SK-N-SH (cell line): ENCODE measurements around the gene DACH1.

Experiments used
- CTCF ChIP-seq: fragments of 200-600 bp; sonication (generic); IDR thresholded peaks from 2 replicates; pipeline ENCODE4 v1.6.1; 2017; ENCODE audit warnings: antibody characterized with exemption, mild to moderate bottlenecking, moderate library complexity
- EP300 ChIP-seq, 2 experiments: IDR thresholded peaks; 2 replicates each; pipeline versions ENCODE4 v1.4.0 to v1.6.1; 2012; ENCODE audit warnings: borderline replicate concordance in 1 of 2, low read depth in 1 of 2, low read length in 1 of 2
- FOXM1 ChIP-seq: IDR thresholded peaks from 2 replicates; pipeline ENCODE4 v1.4.0; 2012; ENCODE audit warnings: low read depth, mild to moderate bottlenecking
- GABPA ChIP-seq: IDR thresholded peaks from 2 replicates; pipeline ENCODE4 v1.4.0; 2012; ENCODE audit warnings: low read depth, mild to moderate bottlenecking
- MAX ChIP-seq: IDR thresholded peaks from 2 replicates; pipeline ENCODE4 v1.4.0; 2012; ENCODE audit warnings: low read depth
- NRF1 ChIP-seq: IDR thresholded peaks from 2 replicates; pipeline ENCODE4 v1.6.1; 2012; ENCODE audit warnings: low read depth, mild to moderate bottlenecking, low read length
- PBX3 ChIP-seq: IDR thresholded peaks from 2 replicates; pipeline ENCODE4; 2012
- POLR2AphosphoS5 ChIP-seq: IDR thresholded peaks from 2 replicates; pipeline ENCODE4 v1.6.1; 2012; ENCODE audit warnings: low read depth, low read length
- REST ChIP-seq: IDR thresholded peaks from 2 replicates; pipeline ENCODE4 v1.6.1; 2012; ENCODE audit warnings: mild to moderate bottlenecking, low read depth, low read length, moderate library complexity
- RXRA ChIP-seq: IDR thresholded peaks from 2 replicates; pipeline ENCODE4 v1.4.0; 2012; ENCODE audit warnings: low read depth, mild to moderate bottlenecking, borderline replicate concordance
- SMC3 ChIP-seq: IDR thresholded peaks from 2 replicates; pipeline ENCODE4 v1.6.1; 2012; ENCODE audit warnings: low read depth, low read length, improper control_type of control experiment
- TAF1 ChIP-seq: IDR thresholded peaks from 2 replicates; pipeline ENCODE4 v1.6.1; 2012; ENCODE audit warnings: low read depth, mild to moderate bottlenecking, low read length, moderate library complexity, borderline replicate concordance
- ZBTB33 ChIP-seq: IDR thresholded peaks from 2 replicates; pipeline ENCODE4 v1.4.0; 2012; ENCODE audit warnings: low read depth, borderline replicate concordance

- TF ChIP-seq CTCF (no peak), TAF1 (no peak), GABPA (no peak), PBX3 (no peak), SMC3 (no peak), EP300 (IDR thresholded peaks at IDR 0.05; ENCODE audit: borderline replicate concordance in 1 of 2, low read depth in 1 of 2, low read length in 1 of 2) (no peak), MAX (no peak), RXRA (no peak), REST (no peak), ZBTB33 (no peak), NRF1 (no peak), FOXM1 (no peak), POLR2AphosphoS5 (no peak)
Measured at GRCh38 chr13:71589032-71589431, 278.0 kb downstream of the DACH1 start.
